GM21786 (cell line): ENCODE measurements around the gene FKBP2.

Experiments used
- ATAC-seq: cut with Tn5 transposase; IDR thresholded peaks from one replicate; pipeline ENCODE4 v1.9.1; 2021; ENCODE audit not compliant: unreplicated experiment

The FKBP2 gene

GRCh38 chr11:64262271-64263002, 21.5 kb downstream of the FKBP2 start:
- ATAC-seq = no peak

GRCh38 chr11:64263021-64263946, 22.4 kb downstream of the FKBP2 start:
- no peak for ATAC-seq

GRCh38 chr11:64263947-64264317, 23.0 kb downstream of the FKBP2 start:
- ATAC-seq = no peak

- no peak for ATAC-seq
Observed at GRCh38 chr11:64264371-64264852, 23.5 kb downstream of the FKBP2 start.

GRCh38 chr11:64265176-64266160, 24.6 kb downstream of the FKBP2 start:
- ATAC-seq = no peak

- no peak for ATAC-seq
Observed at GRCh38 chr11:64266339-64266738, 25.4 kb downstream of the FKBP2 start.

GRCh38 chr11:64267207-64267945, 26.5 kb downstream of the FKBP2 start:
- no peak for ATAC-seq

GRCh38 chr11:64268025-64268892, 27.4 kb downstream of the FKBP2 start:
- no peak for ATAC-seq

- ATAC-seq = peak; percentile 19
Observed at GRCh38 chr11:64268893-64269539, 28.1 kb downstream of the FKBP2 start.

GRCh38 chr11:64269540-64270220, 28.8 kb downstream of the FKBP2 start:
- peak; percentile 69 for ATAC-seq

- no peak for ATAC-seq
Observed at GRCh38 chr11:64275031-64275800, 34.3 kb downstream of the FKBP2 start.

GRCh38 chr11:64275841-64276240, 34.9 kb downstream of the FKBP2 start:
- ATAC-seq = no peak

- no peak for ATAC-seq
Observed at GRCh38 chr11:64276653-64277431, 35.9 kb downstream of the FKBP2 start.

GRCh38 chr11:64278576-64279190, 37.8 kb downstream of the FKBP2 start:
- no peak for ATAC-seq

- no peak for ATAC-seq
Observed at GRCh38 chr11:64281957-64282770, 41.3 kb downstream of the FKBP2 start.
